Effector memory CD8-positive, alpha-beta T cell (primary cell): Measurements from ENCODE around the gene MAP1LC3A.

Experiments used
- ATAC-seq: fragments of 150-1000 bp; cut with Tn5 transposase; replicated peaks from 2 replicates; pipeline ENCODE4 v1.10.0; 2021; ENCODE audit warnings: mild to moderate bottlenecking, moderate library complexity
- DNase-seq, 3 experiments: peaks; one replicate each; pipeline ENCODE4 v3.0.0; 2021
- H3K27ac Mint-ChIP-seq, 2 donors: one replicate each; pipeline ENCODE4 v1.8.0; 2022; ENCODE audit warnings: mild to moderate bottlenecking in 2 of 2, mixed read lengths in 2 of 2, moderate library complexity in 2 of 2
- H3K27me3 Mint-ChIP-seq, 2 donors: one replicate each; pipeline ENCODE4 v1.8.0; 2022; ENCODE audit warnings: mixed read lengths in 2 of 2
- H3K36me3 Mint-ChIP-seq: one replicate; pipeline ENCODE4 v1.8.0; 2022; ENCODE audit warnings: mild to moderate bottlenecking, moderate library complexity, mixed read lengths; ENCODE audit not compliant: insufficient read depth
- H3K4me1 Mint-ChIP-seq, 2 donors: one replicate each; pipeline ENCODE4 v1.8.0; 2022; ENCODE audit warnings: low read depth in 2 of 2, mixed read lengths in 2 of 2
- H3K4me3 Mint-ChIP-seq, 2 donors: one replicate each; pipeline ENCODE4 v1.8.0; 2022; ENCODE audit warnings: mild to moderate bottlenecking in 2 of 2, mixed read lengths in 2 of 2, moderate library complexity in 2 of 2
- H3K9me3 Mint-ChIP-seq, 2 donors: one replicate each; pipeline ENCODE4 v1.8.0; 2022; ENCODE audit warnings: mixed read lengths in 2 of 2

Gene MAP1LC3A

GRCh38 chr20:34578521-34578920, 20.0 kb downstream of the MAP1LC3A start:
- Mint-ChIP-seq H3K27me3 (no peaks in the 10 kb centered on the region), H3K27ac (no peak overlapping the region)
- ATAC-seq = no peak

GRCh38 chr20:34579191-34579978, 20.9 kb downstream of the MAP1LC3A start:
- no peaks in the 10 kb centered on the region for H3K27me3 Mint-ChIP-seq
- H3K36me3 Mint-ChIP-seq = peaks cover 8% of the 10 kb centered on the region
- ATAC-seq = no peak
- no peak for DNase-seq
- H3K27ac Mint-ChIP-seq = peak overlapping the region; percentile 90 to 91
- no peaks in the 10 kb centered on the region for H3K9me3 Mint-ChIP-seq
- peaks cover 7 to 16% of the 10 kb centered on the region in 2 donors for H3K4me1 Mint-ChIP-seq
- H3K4me3 Mint-ChIP-seq = no peak overlapping the region

More at GRCh38 chr20:34578521-34578920, 20.0 kb downstream of the MAP1LC3A start:
- H3K4me1 Mint-ChIP-seq = peaks cover 7 to 16% of the 10 kb centered on the region in 2 donors
- H3K9me3 Mint-ChIP-seq = no peaks in the 10 kb centered on the region
- H3K36me3 Mint-ChIP-seq = peaks cover 11% of the 10 kb centered on the region
- no peak for DNase-seq
- H3K4me3 Mint-ChIP-seq = no peak overlapping the region

- peak; percentile 69 for ATAC-seq
- H3K4me1 Mint-ChIP-seq = peaks cover 7 to 16% of the 10 kb centered on the region in 2 donors
- no peak for DNase-seq
- no peaks in the 10 kb centered on the region for H3K27me3 Mint-ChIP-seq
- peak overlapping the region; percentile 90 to 91 for H3K27ac Mint-ChIP-seq
- H3K36me3 Mint-ChIP-seq = peaks cover 9% of the 10 kb centered on the region
- H3K4me3 Mint-ChIP-seq = peak overlapping the region in 1 of 2 donors; percentile 35
- H3K9me3 Mint-ChIP-seq = no peaks in the 10 kb centered on the region
Measured at GRCh38 chr20:34579979-34580940, 21.7 kb downstream of the MAP1LC3A start.

GRCh38 chr20:34581341-34582184, 23.0 kb downstream of the MAP1LC3A start:
- Mint-ChIP-seq H3K36me3 (peaks cover 9% of the 10 kb centered on the region), H3K4me1 (peaks cover 7 to 16% of the 10 kb centered on the region in 2 donors), H3K27ac (peak overlapping the region; percentile 4 to 91), H3K27me3 (no peaks in the 10 kb centered on the region), H3K4me3 (no peak overlapping the region), H3K9me3 (no peaks in the 10 kb centered on the region)
- no peak for ATAC-seq
- DNase-seq = no peak

- Mint-ChIP-seq H3K4me3 (no peak overlapping the region), H3K36me3 (peaks cover 9% of the 10 kb centered on the region), H3K27ac (peak overlapping the region; percentile 4 to 91)
Measured at GRCh38 chr20:34582221-34582620, 23.7 kb downstream of the MAP1LC3A start.

GRCh38 chr20:34582911-34583310, 24.4 kb downstream of the MAP1LC3A start:
- Mint-ChIP-seq H3K9me3 (no peaks in the 10 kb centered on the region), H3K4me3 (no peak overlapping the region), H3K27me3 (no peaks in the 10 kb centered on the region), H3K4me1 (peaks cover 7 to 16% of the 10 kb centered on the region in 2 donors), H3K36me3 (peaks cover 16% of the 10 kb centered on the region), H3K27ac (peak overlapping the region in 1 of 2 donors; percentile 91)
- ATAC-seq (no peak), DNase-seq (no peak)

More at GRCh38 chr20:34582221-34582620, 23.7 kb downstream of the MAP1LC3A start:
- peaks cover 7 to 16% of the 10 kb centered on the region in 2 donors for H3K4me1 Mint-ChIP-seq
- no peaks in the 10 kb centered on the region for H3K9me3 Mint-ChIP-seq
- no peak for DNase-seq
- no peaks in the 10 kb centered on the region for H3K27me3 Mint-ChIP-seq
- ATAC-seq = no peak

- Mint-ChIP-seq H3K9me3 (no peaks in the 10 kb centered on the region), H3K27ac (no peak overlapping the region), H3K4me1 (peaks cover 7 to 16% of the 10 kb centered on the region in 2 donors), H3K36me3 (peaks cover 17% of the 10 kb centered on the region), H3K4me3 (no peak overlapping the region), H3K27me3 (no peaks in the 10 kb centered on the region)
- no peak for DNase-seq
- no peak for ATAC-seq
Measured at GRCh38 chr20:34583544-34583943, 25.0 kb downstream of the MAP1LC3A start.

GRCh38 chr20:34585019-34585418, 26.5 kb downstream of the MAP1LC3A start:
- H3K27ac Mint-ChIP-seq = no peak overlapping the region
- H3K36me3 Mint-ChIP-seq = peaks cover 21% of the 10 kb centered on the region
- no peaks in the 10 kb centered on the region for H3K27me3 Mint-ChIP-seq
- ATAC-seq (no peak), DNase-seq (no peak)
- H3K9me3 Mint-ChIP-seq = no peaks in the 10 kb centered on the region
- H3K4me3 Mint-ChIP-seq = no peak overlapping the region
- H3K4me1 Mint-ChIP-seq = peaks cover 7 to 11% of the 10 kb centered on the region in 2 donors

- Mint-ChIP-seq H3K36me3 (peaks cover 19% of the 10 kb centered on the region), H3K4me1 (no peaks in the 10 kb centered on the region), H3K4me3 (no peak overlapping the region), H3K9me3 (no peaks in the 10 kb centered on the region), H3K27ac (no peak overlapping the region), H3K27me3 (no peaks in the 10 kb centered on the region)
- ATAC-seq (no peak), DNase-seq (no peak)
Measured at GRCh38 chr20:34586488-34587163, 28.1 kb downstream of the MAP1LC3A start.

GRCh38 chr20:34595377-34596184, 37.1 kb downstream of the MAP1LC3A start:
- no peak overlapping the region for H3K27ac Mint-ChIP-seq
- H3K27me3 Mint-ChIP-seq = no peaks in the 10 kb centered on the region
- no peak for DNase-seq
- H3K36me3 Mint-ChIP-seq = no peaks in the 10 kb centered on the region
- H3K9me3 Mint-ChIP-seq = no peaks in the 10 kb centered on the region
- no peak for ATAC-seq
- H3K4me1 Mint-ChIP-seq = no peaks in the 10 kb centered on the region
- no peak overlapping the region for H3K4me3 Mint-ChIP-seq

GRCh38 chr20:34600892-34601653, 42.6 kb downstream of the MAP1LC3A start:
- Mint-ChIP-seq H3K4me1 (no peaks in the 10 kb centered on the region), H3K4me3 (no peak overlapping the region), H3K9me3 (no peaks in the 10 kb centered on the region), H3K27ac (no peak overlapping the region), H3K27me3 (no peaks in the 10 kb centered on the region), H3K36me3 (peaks cover 5% of the 10 kb centered on the region)
- DNase-seq = no peak
- ATAC-seq = no peak
